CD8-positive, alpha-beta memory T cell (primary cell): ENCODE measurements around the gene TAAR8. TPM values are rescaled to one million over a fixed set of nuclear protein-coding genes. Genes with fewer than 3 reads are reported as not detected.

Experiments used
- CTCF ChIA-PET: fragments of 350-600 bp; sonication (Branson Sonifier 250); formaldehyde crosslinking; loops from one replicate; lab custom pipeline; 2021; ENCODE audit warnings: antibody characterized with exemption; lab: Charles Lee
- POLR2A ChIA-PET: fragments of 350-600 bp; sonication (Branson Sonifier 250); formaldehyde crosslinking; loops from one replicate; lab custom pipeline; 2021; ENCODE audit warnings: antibody characterized with exemption; lab: Charles Lee
- DNase-seq, 5 donors: peaks; one replicate each; pipeline versions ENCODE4 v3.0.0 to v3.0.0-alpha.2; 2020 to 2022; ENCODE audit warnings: mixed read lengths in 1 of 5
- H3K27ac ChIP-seq: one replicate; pipeline ENCODE4 v1.7.0; 2013; ENCODE audit warnings: low read depth, mild to moderate bottlenecking, low read length, moderate library complexity
- H3K27me3 ChIP-seq: 2 replicates; pipeline ENCODE4 v1.7.0; 2013; ENCODE audit warnings: low read length, mild to moderate bottlenecking; ENCODE audit not compliant: insufficient read depth, poor library complexity, severe bottlenecking
- H3K36me3 ChIP-seq: 2 replicates; pipeline ENCODE4 v1.7.0; 2013; ENCODE audit warnings: mild to moderate bottlenecking, low read length, moderate library complexity; ENCODE audit not compliant: insufficient read depth
- H3K4me1 ChIP-seq: 2 replicates; pipeline ENCODE4 v1.7.0; 2013; ENCODE audit warnings: mild to moderate bottlenecking, low read length, moderate library complexity; ENCODE audit not compliant: insufficient read depth
- H3K4me3 ChIP-seq: 2 replicates; pipeline ENCODE4 v1.7.0; 2013; ENCODE audit warnings: mild to moderate bottlenecking, low read length
- H3K9me3 ChIP-seq: 2 replicates; pipeline ENCODE4 v1.7.0; 2013; ENCODE audit warnings: mild to moderate bottlenecking, low read length
- H3K27ac Mint-ChIP-seq, 8 donors: one replicate each; pipeline ENCODE4 v1.8.0; 2020 to 2021; ENCODE audit warnings: mixed read lengths in 8 of 8, mild to moderate bottlenecking in 6 of 8, inconsistent platforms in 3 of 8, moderate library complexity in 3 of 8
- H3K27me3 Mint-ChIP-seq, 2 donors: one replicate each; pipeline ENCODE4 v1.8.0; 2020 to 2021; ENCODE audit warnings: mixed read lengths in 2 of 2, mild to moderate bottlenecking in 1 of 2, moderate library complexity in 1 of 2
- H3K36me3 Mint-ChIP-seq, 3 donors: one replicate each; pipeline ENCODE4 v1.8.0; 2020 to 2021; ENCODE audit warnings: mixed read lengths in 3 of 3, inconsistent platforms in 1 of 3, mild to moderate bottlenecking in 1 of 3
- H3K4me1 Mint-ChIP-seq, 3 donors: one replicate each; pipeline ENCODE4 v1.8.0; 2020 to 2021; ENCODE audit warnings: mixed read lengths in 3 of 3, inconsistent platforms in 1 of 3, mild to moderate bottlenecking in 1 of 3
- H3K4me3 Mint-ChIP-seq, 7 donors: one replicate each; pipeline ENCODE4 v1.8.0; 2020 to 2021; ENCODE audit warnings: mixed read lengths in 7 of 7, mild to moderate bottlenecking in 6 of 7, moderate library complexity in 4 of 7, inconsistent platforms in 2 of 7
- H3K9me3 Mint-ChIP-seq, 5 donors: one replicate each; pipeline ENCODE4 v1.8.0; 2020 to 2022; ENCODE audit warnings: mixed read lengths in 5 of 5, mild to moderate bottlenecking in 3 of 5, moderate library complexity in 2 of 5, inconsistent platforms in 1 of 5
- polyA plus RNA-seq: library from polyadenylated mRNA; unstranded; fragments of 300-500 nt; fragmentation: Illumina TruSeq; gene quantifications from one replicate; pipeline ENCODE4 v1.2.3, GENCODE V29; 2021
- total RNA-seq, 2 experiments: library from RNA; stranded (reverse); gene quantifications; one replicate each; pipeline ENCODE4 v1.2.3, GENCODE V29; 2021

TAAR8 gene, protein sequence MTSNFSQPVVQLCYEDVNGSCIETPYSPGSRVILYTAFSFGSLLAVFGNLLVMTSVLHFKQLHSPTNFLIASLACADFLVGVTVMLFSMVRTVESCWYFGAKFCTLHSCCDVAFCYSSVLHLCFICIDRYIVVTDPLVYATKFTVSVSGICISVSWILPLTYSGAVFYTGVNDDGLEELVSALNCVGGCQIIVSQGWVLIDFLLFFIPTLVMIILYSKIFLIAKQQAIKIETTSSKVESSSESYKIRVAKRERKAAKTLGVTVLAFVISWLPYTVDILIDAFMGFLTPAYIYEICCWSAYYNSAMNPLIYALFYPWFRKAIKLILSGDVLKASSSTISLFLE
- total RNA-seq: not detected
- not detected for polyA plus RNA-seq

DNA sequence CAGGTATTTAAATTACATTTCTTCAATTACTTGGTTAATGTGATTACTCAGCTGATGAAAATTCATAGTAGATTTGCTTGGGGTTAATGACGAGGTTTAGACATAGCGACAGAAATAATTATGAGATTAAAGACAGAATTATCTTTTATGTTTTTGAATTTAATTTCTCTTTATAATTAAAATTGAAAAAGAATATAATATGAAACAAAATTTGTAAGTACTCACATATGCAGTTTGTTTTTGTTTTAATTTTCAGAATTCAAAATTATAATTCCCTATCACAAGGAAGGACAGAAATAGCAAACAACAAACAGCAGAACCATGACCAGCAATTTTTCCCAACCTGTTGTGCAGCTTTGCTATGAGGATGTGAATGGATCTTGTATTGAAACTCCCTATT, at the start of gene TAAR8:
TAAR8 (plus strand) TSS at position 301 of the 400 bp plus-strand sequence; CDS start at position 322, 21 bp downstream.
- ChIA-PET CTCF (interaction anchor here (0.8 kb wide), 1 partner anchor 26 kb away, joined by 3 read pairs; no protein-coding TSS in a partner anchor), POLR2A (no interaction called here)
- Histone ChIP-seq H3K27me3 (no peaks in the 10 kb centered on the region), H3K4me3 (no peak within 1 kb of the TSS), H3K4me1 (no peaks in the 10 kb centered on the region), H3K9me3 (no peaks in the 10 kb centered on the region), H3K36me3 (no peaks in the 10 kb centered on the region), H3K27ac (no peak within 1 kb of the TSS)
- Mint-ChIP-seq H3K4me1 (no peaks in the 10 kb centered on the region), H3K27ac (no peak within 1 kb of the TSS), H3K9me3 (no peaks in the 10 kb centered on the region), H3K4me3 (no peak within 1 kb of the TSS), H3K27me3 (peaks cover 4 to 40% of the 10 kb centered on the region in 2 donors), H3K36me3 (no peaks in the 10 kb centered on the region)
- DNase-seq: no peak

DNA sequence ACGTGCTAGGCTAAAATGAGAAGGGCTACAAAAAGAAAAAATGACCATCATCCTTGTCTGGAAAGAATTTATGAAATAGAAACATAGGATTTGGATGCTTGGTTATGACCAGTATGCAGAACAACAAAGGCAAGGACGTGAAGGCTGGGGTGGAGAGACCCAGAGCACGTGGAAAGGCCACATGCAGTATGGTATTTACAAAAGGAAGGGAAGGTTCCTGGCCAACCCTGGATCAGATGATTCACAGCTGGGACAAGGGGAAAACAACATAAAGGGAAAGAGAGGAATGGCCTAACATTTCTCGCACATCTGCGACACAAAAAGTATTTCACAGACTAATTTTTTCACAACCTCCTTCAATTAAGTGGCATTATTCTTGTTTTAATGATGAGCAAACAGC, 47.7 kb upstream of the TAAR8 start:
- Histone ChIP-seq H3K36me3 (no peaks in the 10 kb centered on the region), H3K27ac (no peak overlapping the region), H3K9me3 (no peaks in the 10 kb centered on the region), H3K4me3 (no peak overlapping the region), H3K27me3 (no peaks in the 10 kb centered on the region), H3K4me1 (no peaks in the 10 kb centered on the region)
- Mint-ChIP-seq H3K36me3 (peaks cover 8 to 51% (median 27%) of the 10 kb centered on the region in 3 donors), H3K4me1 (peaks cover 54 to 69% (median 68%) of the 10 kb centered on the region in 3 donors), H3K4me3 (no peak overlapping the region), H3K27ac (peak overlapping the region in 1 of 8 donors; percentile 55), H3K9me3 (no peaks in the 10 kb centered on the region), H3K27me3 (no peaks in the 10 kb centered on the region)
- POLR2A ChIA-PET: no interaction called here
- CTCF ChIA-PET: no interaction called here
- DNase-seq: no peak

DNA sequence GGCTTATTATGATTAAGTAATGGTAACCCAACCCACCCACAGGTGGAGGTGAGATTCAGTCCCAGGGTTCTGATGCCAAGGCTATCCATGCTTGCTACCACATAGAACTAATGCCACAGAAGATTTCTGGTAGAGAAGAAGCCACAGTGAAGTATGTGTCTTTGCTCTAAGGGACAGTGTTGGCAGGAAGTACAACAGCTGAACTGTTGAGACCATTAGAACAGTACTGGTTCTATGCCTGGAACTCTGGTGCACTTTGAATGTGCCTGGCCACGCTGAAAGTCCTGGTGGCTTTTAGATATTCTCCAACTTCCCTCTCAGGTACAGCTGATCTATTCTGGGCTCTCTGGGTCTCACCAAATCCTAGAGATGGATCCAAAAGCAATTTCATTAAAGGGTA, 47.3 kb upstream of the TAAR8 start:
- no peaks in the 10 kb centered on the region for H3K9me3 ChIP-seq
- Mint-ChIP-seq H3K4me3 (no peak overlapping the region), H3K27me3 (no peaks in the 10 kb centered on the region), H3K36me3 (peaks cover 6 to 47% (median 23%) of the 10 kb centered on the region in 3 donors), H3K4me1 (peaks cover 52 to 68% (median 67%) of the 10 kb centered on the region in 3 donors), H3K9me3 (no peaks in the 10 kb centered on the region), H3K27ac (no peak overlapping the region)
- H3K36me3 ChIP-seq: no peaks in the 10 kb centered on the region
- no peak overlapping the region for H3K27ac ChIP-seq
- H3K4me3 ChIP-seq: no peak overlapping the region
- ChIA-PET CTCF (no interaction called here), POLR2A (no interaction called here)
- no peaks in the 10 kb centered on the region for H3K27me3 ChIP-seq
- no peaks in the 10 kb centered on the region for H3K4me1 ChIP-seq
- no peak for DNase-seq

DNA sequence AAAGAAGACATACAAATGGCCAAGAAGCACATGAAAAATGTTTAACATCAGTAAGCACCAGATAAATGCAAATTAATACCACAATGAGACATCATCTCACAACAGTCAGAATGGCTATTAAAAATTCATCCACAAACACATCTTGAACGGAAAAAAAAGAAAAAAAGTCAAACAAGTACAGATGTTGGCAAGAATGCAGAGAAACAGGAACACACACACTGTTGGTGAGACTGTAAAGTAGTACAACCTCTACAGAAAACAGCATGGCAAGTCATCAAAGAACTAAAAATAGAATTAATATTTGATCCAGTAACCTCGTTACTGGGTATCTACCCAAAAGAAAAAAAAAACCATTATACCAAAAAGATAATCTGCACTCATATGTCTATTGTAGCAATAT, 46.0 kb upstream of the TAAR8 start:
- Mint-ChIP-seq H3K27ac (peak overlapping the region in 1 of 8 donors; percentile 2), H3K4me1 (peaks cover 55 to 73% (median 70%) of the 10 kb centered on the region in 3 donors), H3K9me3 (no peaks in the 10 kb centered on the region), H3K4me3 (no peak overlapping the region), H3K36me3 (peaks cover under 1 to 36% (median 16%) of the 10 kb centered on the region in 3 donors), H3K27me3 (no peaks in the 10 kb centered on the region)
- Histone ChIP-seq H3K4me3 (no peak overlapping the region), H3K36me3 (no peaks in the 10 kb centered on the region), H3K9me3 (no peaks in the 10 kb centered on the region), H3K27ac (no peak overlapping the region), H3K27me3 (no peaks in the 10 kb centered on the region), H3K4me1 (peaks cover 10% of the 10 kb centered on the region)
- no peak for DNase-seq
- CTCF ChIA-PET: no interaction called here
- POLR2A ChIA-PET: no interaction called here

DNA sequence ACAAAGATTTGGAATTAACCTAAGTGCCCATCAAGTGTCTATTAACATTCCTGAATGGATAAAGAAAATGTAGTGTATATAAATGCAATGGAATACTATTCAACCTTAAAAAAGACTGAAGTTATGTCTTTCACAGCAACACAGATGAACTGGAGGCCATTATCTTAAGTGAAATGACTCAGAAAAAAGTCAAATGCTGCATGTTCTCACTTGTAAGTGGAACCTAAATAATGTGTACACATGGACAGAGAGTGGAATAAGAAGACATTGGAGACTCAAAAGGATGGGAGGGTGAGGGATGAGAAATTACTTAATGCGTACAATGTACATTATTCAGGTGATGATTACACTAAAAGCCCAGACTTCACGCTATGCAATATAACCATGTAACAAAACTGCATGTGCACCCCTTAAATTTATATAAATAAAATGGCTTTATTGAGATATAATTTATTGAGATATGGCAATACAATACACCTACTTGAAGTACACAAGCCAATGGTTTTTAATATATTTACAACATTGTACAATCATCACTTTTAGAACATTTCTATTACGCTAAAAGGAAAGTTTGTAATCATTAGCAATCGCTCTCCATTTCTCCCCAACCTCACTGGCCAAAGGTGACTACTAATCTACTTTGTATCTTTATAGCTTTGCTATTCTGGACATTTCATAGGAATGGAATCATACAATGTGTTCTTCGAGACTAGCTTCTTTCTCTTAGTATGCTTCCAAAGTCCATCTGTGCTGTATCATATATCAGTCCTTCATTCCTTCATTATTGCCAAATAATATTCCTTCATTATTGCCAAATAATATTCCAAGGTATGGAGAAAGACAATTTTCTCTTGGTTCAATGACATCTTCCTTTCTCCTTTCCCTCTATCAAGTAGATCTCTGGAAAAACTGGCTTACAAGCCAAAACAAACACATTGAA, 45.3 kb upstream of the TAAR8 start:
- Mint-ChIP-seq H3K27ac (peak overlapping the region in 1 of 8 donors; percentile 34), H3K4me1 (peaks cover 60 to 78% (median 76%) of the 10 kb centered on the region in 3 donors), H3K27me3 (no peaks in the 10 kb centered on the region), H3K36me3 (peaks cover 0 to 30% (median 12%) of the 10 kb centered on the region in 3 donors), H3K4me3 (no peak overlapping the region), H3K9me3 (no peaks in the 10 kb centered on the region)
- peaks cover 15% of the 10 kb centered on the region for H3K4me1 ChIP-seq
- DNase-seq: no peak
- no peaks in the 10 kb centered on the region for H3K9me3 ChIP-seq
- H3K4me3 ChIP-seq: no peak overlapping the region
- H3K27me3 ChIP-seq: no peaks in the 10 kb centered on the region
- H3K27ac ChIP-seq: no peak overlapping the region
- POLR2A ChIA-PET: no interaction called here
- no peaks in the 10 kb centered on the region for H3K36me3 ChIP-seq
- CTCF ChIA-PET: no interaction called here

DNA sequence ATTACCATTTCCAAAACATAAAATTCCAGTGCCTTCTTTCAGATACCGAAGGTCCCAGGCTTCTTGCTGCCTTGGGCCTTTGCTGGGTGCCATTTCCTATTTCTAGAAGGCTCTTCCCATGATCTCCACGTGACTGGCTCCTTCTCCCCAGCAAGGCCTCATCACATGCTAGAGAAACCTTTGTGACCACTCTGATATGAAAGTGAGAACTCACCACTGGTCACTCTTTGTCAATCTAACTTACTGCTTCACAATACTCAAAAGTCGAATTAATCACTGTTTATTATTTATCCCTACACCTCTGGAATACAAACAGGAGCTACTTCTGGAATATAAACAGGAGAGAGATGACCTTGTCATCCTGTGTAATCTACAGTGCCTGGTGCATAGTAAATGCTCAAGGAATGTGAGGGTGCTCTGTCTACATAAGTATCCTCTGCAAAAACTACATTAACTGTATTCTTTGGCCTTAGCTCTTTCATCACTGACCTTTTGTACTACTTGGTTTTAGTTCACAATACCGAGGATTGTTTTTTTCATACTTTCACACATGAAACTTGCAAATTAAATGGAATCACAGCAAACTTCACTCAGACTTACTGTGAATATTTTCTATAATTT, 41.2 kb upstream of the TAAR8 start:
- DNase-seq: no peak
- no peak overlapping the region for H3K4me3 ChIP-seq
- CTCF ChIA-PET: no interaction called here
- H3K36me3 ChIP-seq: no peaks in the 10 kb centered on the region
- H3K4me3 Mint-ChIP-seq: peak overlapping the region; percentile 41 to 96 (median 89)
- H3K27ac ChIP-seq: no peak overlapping the region
- peaks cover 24% of the 10 kb centered on the region for H3K4me1 ChIP-seq
- POLR2A ChIA-PET: no interaction called here
- no peaks in the 10 kb centered on the region for H3K27me3 ChIP-seq
- H3K27me3 Mint-ChIP-seq: peaks cover 3% of the 10 kb centered on the region in 2 donors
- peaks cover 49 to 68% (median 66%) of the 10 kb centered on the region in 3 donors for H3K4me1 Mint-ChIP-seq
- H3K36me3 Mint-ChIP-seq: peaks cover 0 to 26% (median 9%) of the 10 kb centered on the region in 3 donors
- no peak overlapping the region for H3K27ac Mint-ChIP-seq
- H3K9me3 Mint-ChIP-seq: no peaks in the 10 kb centered on the region
- H3K9me3 ChIP-seq: no peaks in the 10 kb centered on the region

DNA sequence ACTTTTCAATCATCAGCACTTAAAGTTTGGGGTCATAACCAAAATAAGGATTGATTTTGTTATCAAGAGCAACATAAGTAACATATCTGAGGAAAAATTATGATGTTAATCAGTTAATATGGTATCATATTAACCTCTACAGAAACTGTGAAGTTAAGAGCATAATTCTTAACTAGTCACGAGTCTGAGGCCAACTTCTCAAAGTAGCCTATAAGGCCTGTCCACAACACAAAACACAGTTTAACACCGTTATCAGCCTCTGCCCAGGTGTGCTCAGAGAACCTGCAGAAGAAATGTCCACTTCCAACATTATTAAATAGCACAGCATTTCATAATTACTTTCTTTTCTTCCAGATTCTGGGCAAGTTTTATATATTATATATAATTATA, 40.6 kb upstream of the TAAR8 start:
- Mint-ChIP-seq H3K4me3 (peak overlapping the region; percentile 18 to 96 (median 92)), H3K36me3 (peaks cover 0 to 24% (median 9%) of the 10 kb centered on the region in 3 donors), H3K9me3 (no peaks in the 10 kb centered on the region), H3K27ac (no peak overlapping the region), H3K4me1 (peaks cover 45 to 62% (median 61%) of the 10 kb centered on the region in 3 donors), H3K27me3 (peaks cover 3 to 4% of the 10 kb centered on the region in 2 donors)
- Histone ChIP-seq H3K36me3 (no peaks in the 10 kb centered on the region), H3K27me3 (no peaks in the 10 kb centered on the region), H3K4me3 (peak overlapping the region; percentile 63), H3K27ac (no peak overlapping the region), H3K9me3 (no peaks in the 10 kb centered on the region), H3K4me1 (peaks cover 24% of the 10 kb centered on the region)
- POLR2A ChIA-PET: interaction anchor here (1.7 kb wide), 1 partner anchor 302 kb away, joined by 7 read pairs; the partner anchor contains the start of gene RPS12
- CTCF ChIA-PET: no interaction called here
- DNase-seq: no peak
